Subcutaneous adipose tissue (tissue), 4 donors: ENCODE data around the gene ZNF606. TPM values are rescaled to one million over a fixed set of nuclear protein-coding genes. Genes with fewer than 3 reads are reported as not detected.

Experiments
- CTCF ChIP-seq: fragments of 450-650 bp; IDR thresholded peaks from one replicate; pipeline ENCODE4 v1.5.1; 2016; ENCODE audit warnings: low read depth, mild to moderate bottlenecking, control low read depth, antibody characterized with exemption, moderate library complexity
- total RNA-seq, 4 donors: library from RNA; depleted of rRNA; stranded (reverse); fragments of >200 nt; gene quantifications; one replicate each; pipeline ENCODE4 v1.1.0, GENCODE V29; 2016

Gene ZNF606
- total RNA-seq, 4 donors from 2014 or later: 10.0 to 41.6 (median 13.9) TPM

- no peak for TF ChIP-seq CTCF
Observed at GRCh38 chr19:58042495-58043340, 40.1 kb upstream of the ZNF606 start.

- no peak for TF ChIP-seq CTCF
Observed at GRCh38 chr19:58040751-58041525, 38.3 kb upstream of the ZNF606 start.

- no peak for TF ChIP-seq CTCF
Observed at GRCh38 chr19:58038688-58039204, 36.1 kb upstream of the ZNF606 start.

GRCh38 chr19:58037927-58038687 lies 35.5 kb upstream of the ZNF606 start:
- TF ChIP-seq CTCF: no peak

- no peak for TF ChIP-seq CTCF
Observed at GRCh38 chr19:58035863-58036262, 33.2 kb upstream of the ZNF606 start.

- no peak for TF ChIP-seq CTCF
Observed at GRCh38 chr19:58034477-58034793, 31.8 kb upstream of the ZNF606 start.
